Breast epithelium (tissue), 4 donors: ENCODE results near the gene CNTNAP5. TPM values are rescaled to one million over a fixed set of nuclear protein-coding genes. Genes with fewer than 3 reads are reported as not detected.
"Not testable (repeated sequence)": the region's sequence is repeated elsewhere in the genome, so short reads cannot be mapped to it uniquely, and the experiment has no call there.

Source experiments
- DNase-seq, 2 donors: peaks; one replicate each; pipeline ENCODE4 v3.0.0-alpha.2; 2019; ENCODE audit warnings: low spot score in 2 of 2
- H3K27ac ChIP-seq, 2 donors: fragments of 200-600 bp; sonication (generic) in 1 of 2; one replicate each; pipeline ENCODE4 v1.5.1; 2016 to 2019; ENCODE audit warnings: mild to moderate bottlenecking in 1 of 2
- H3K27me3 ChIP-seq, 2 donors: fragments of 200-600 bp; sonication (generic) in 1 of 2; one replicate each; pipeline versions ENCODE4 v1.5.1 to v1.6.0; 2017 to 2019; ENCODE audit warnings: control low read depth in 1 of 2, mild to moderate bottlenecking in 1 of 2
- H3K36me3 ChIP-seq: fragments of 200-600 bp; one replicate; pipeline ENCODE4 v1.5.1; 2019
- H3K4me1 ChIP-seq, 2 donors: fragments of 200-600 bp; sonication (generic); one replicate each; pipeline ENCODE4 v1.5.1; 2016 to 2019; ENCODE audit warnings: control low read depth in 1 of 2
- H3K4me3 ChIP-seq, 3 donors: fragments of 200-600 bp; sonication (generic); 1 replicate in 2 of 3; 2 replicates in 1 of 3; pipeline ENCODE4 v1.5.1; 2016 to 2019; ENCODE audit warnings: mild to moderate bottlenecking in 3 of 3, moderate library complexity in 2 of 3
- H3K9me3 ChIP-seq, 2 donors: fragments of 200-600 bp; sonication (generic) in 1 of 2; one replicate each; pipeline ENCODE4 v1.5.1; 2016 to 2019; ENCODE audit warnings: control low read depth in 1 of 2
- POLR2A ChIP-seq: fragments of 450-650 bp; IDR thresholded peaks from one replicate; pipeline ENCODE4 v1.6.1; 2016; ENCODE audit warnings: antibody characterized with exemption, mild to moderate bottlenecking, moderate library complexity
- POLR2AphosphoS5 ChIP-seq, 3 donors: sonication (generic); formaldehyde crosslinking; IDR thresholded peaks; one replicate each; pipeline ENCODE4 v1.6.1; 2017; ENCODE audit warnings: antibody characterized with exemption in 3 of 3
- intact Hi-C: fragments of 100-400 bp; cut with DNase I; formaldehyde crosslinking; loops from one replicate; pipeline ENCODE4 v1.15.1; 2023; ENCODE audit warnings: low total_unique reads
- total RNA-seq, 3 donors: library from RNA; depleted of rRNA; stranded (reverse); fragments of >200 nt; gene quantifications; one replicate each; pipeline ENCODE4 v1.1.0, GENCODE V29; 2016
- TF ChIP-seq, protein P1 (sequence below), 3 donors: fragments of 450-650 bp; IDR thresholded peaks; one replicate each; pipeline ENCODE4 v1.5.1; 2016 to 2017; ENCODE audit warnings: antibody characterized with exemption in 3 of 3, mild to moderate bottlenecking in 3 of 3, moderate library complexity in 3 of 3

CNTNAP5 gene
- total RNA-seq, 3 donors from 2014 or later, result 0.66 TPM; not detected in 2

DNA sequence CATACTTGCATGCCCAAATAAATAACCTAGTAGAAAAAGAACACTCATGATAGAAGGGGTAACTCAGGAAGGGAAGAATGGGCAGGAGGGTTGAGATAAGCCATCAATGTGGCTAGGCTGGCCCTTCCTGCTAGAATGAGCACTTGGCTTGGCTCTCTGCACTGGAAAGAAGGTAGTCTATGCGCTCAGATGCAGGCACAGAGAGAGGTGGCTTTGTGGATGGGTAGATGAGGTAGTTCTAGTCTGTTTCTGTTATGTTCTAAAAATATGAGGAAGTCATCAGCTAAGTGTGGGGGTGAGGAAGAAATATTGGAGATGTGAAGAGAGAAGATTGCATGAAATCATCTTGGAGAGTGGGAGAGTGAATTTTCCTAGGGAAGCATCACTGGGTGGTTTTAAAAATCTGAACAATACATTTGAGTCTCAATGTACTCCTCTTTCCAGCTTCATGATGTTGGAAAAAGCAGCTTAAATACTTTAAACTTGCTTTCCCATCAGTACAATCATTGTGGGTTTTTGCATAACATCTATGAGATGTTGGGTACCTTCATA is 357.1 kb downstream of the CNTNAP5 start:
- TF ChIP-seq POLR2A (no peak), POLR2AphosphoS5 (IDR thresholded peaks at IDR 0.05) (no peak)
- TF ChIP-seq, protein P1, sequence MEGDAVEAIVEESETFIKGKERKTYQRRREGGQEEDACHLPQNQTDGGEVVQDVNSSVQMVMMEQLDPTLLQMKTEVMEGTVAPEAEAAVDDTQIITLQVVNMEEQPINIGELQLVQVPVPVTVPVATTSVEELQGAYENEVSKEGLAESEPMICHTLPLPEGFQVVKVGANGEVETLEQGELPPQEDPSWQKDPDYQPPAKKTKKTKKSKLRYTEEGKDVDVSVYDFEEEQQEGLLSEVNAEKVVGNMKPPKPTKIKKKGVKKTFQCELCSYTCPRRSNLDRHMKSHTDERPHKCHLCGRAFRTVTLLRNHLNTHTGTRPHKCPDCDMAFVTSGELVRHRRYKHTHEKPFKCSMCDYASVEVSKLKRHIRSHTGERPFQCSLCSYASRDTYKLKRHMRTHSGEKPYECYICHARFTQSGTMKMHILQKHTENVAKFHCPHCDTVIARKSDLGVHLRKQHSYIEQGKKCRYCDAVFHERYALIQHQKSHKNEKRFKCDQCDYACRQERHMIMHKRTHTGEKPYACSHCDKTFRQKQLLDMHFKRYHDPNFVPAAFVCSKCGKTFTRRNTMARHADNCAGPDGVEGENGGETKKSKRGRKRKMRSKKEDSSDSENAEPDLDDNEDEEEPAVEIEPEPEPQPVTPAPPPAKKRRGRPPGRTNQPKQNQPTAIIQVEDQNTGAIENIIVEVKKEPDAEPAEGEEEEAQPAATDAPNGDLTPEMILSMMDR (IDR thresholded peaks at IDR 0.05), result no peak
- Histone ChIP-seq H3K4me1 (no peaks in the 10 kb centered on the region), H3K27ac (no peak overlapping the region), H3K4me3 (no peak overlapping the region), H3K9me3 (peaks cover 0 to 5% of the 10 kb centered on the region in 2 donors), H3K27me3 (no peaks in the 10 kb centered on the region), H3K36me3 (no peaks in the 10 kb centered on the region)
- intact Hi-C loops, result no loop called here
- DNase-seq, result no peak

DNA sequence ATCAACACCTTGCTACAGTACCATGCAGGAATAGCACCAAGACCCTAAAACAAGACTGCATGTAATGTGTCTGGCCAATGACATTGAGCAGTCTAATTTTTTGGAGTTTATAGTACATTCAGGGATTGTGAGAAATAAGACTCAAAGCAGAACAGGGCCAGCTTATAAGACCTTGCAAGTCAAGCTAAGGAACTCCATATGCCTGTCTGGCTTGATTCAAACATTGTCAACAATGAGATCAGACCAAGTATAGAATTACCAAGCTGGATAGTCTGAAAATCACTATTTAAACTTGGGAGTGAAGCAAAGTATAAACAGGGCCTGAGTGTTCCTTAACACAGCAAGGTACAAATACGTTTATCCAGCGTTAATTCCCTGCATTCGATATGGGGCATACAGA is 370.9 kb downstream of the CNTNAP5 start:
- TF ChIP-seq, protein P1 (IDR thresholded peaks at IDR 0.05), result no peak
- no peak for TF ChIP-seq POLR2AphosphoS5 (IDR thresholded peaks at IDR 0.05)
- no peak for TF ChIP-seq POLR2A
- Histone ChIP-seq H3K36me3 (no peaks in the 10 kb centered on the region), H3K9me3 (no peaks in the 10 kb centered on the region), H3K27me3 (no peaks in the 10 kb centered on the region), H3K27ac (no peak overlapping the region), H3K4me1 (no peaks in the 10 kb centered on the region), H3K4me3 (no peak overlapping the region)
- intact Hi-C loops, result no loop called here
- no peak for DNase-seq

DNA sequence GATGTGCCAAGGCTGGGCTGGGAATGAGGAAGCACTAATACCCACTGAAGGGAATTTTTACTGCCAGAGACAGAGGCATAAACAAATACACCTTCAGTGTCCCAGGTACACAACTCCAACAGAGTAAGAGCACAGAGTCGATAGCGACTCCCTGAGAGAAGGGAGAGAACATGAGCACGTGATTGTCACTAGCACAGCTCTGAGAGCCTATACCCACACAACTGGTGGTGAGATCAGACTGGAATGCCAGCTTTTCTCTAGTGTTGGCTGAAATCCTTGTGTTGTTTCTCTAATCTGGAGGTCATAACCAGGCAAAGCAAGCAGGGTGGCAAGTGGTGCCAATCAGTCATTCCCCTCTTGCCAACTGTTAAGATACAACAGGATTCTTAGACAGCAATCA is 377.2 kb downstream of the CNTNAP5 start:
- H3K4me3 ChIP-seq, result no peak overlapping the region
- intact Hi-C loops, result no loop called here
- H3K36me3 ChIP-seq, result no peaks in the 10 kb centered on the region
- H3K4me1 ChIP-seq, result no peaks in the 10 kb centered on the region
- no peaks in the 10 kb centered on the region for H3K27me3 ChIP-seq
- H3K9me3 ChIP-seq, result no peaks in the 10 kb centered on the region
- DNase-seq, result no peak
- H3K27ac ChIP-seq, result no peak overlapping the region
- TF ChIP-seq POLR2AphosphoS5 (IDR thresholded peaks at IDR 0.05), result no peak
- TF ChIP-seq, protein P1 (IDR thresholded peaks at IDR 0.05), result no peak

DNA sequence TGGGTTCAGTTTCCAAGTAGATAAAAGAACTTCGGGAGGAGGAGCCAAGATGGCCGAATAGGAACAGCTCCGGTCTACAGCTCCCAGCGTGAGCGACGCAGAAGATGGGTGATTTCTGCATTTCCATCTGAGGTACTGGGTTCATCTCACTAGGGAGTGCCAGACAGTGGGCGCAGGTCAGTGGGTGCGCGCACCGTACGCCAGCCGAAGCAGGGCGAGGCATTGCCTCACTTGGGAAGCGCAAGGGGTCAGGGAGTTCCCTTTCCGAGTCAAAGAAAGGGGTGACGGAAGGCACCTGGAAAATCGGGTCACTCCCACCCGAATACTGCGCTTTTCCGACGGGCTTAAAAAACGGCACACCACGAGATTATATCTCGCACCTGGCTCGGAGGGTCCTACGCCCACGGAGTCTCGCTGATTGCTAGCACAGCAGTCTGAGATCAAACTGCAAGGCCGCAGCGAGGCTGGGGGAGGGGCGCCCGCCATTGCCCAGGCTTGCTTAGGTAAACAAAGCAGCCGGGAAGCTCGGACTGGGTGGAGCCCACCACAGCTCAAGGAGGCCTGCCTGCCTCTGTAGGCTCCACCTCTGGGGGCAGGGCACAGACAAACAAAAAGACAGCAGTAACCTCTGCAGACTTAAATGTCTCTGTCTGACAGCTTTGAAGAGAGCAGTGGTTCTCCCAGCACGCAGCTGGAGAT is 382.9 kb downstream of the CNTNAP5 start:
- H3K27ac ChIP-seq, H3K27me3 ChIP-seq, DNase-seq, H3K4me1 ChIP-seq, H3K36me3 ChIP-seq, intact Hi-C loops, H3K9me3 ChIP-seq, H3K4me3 ChIP-seq: not testable (repeated sequence)

DNA sequence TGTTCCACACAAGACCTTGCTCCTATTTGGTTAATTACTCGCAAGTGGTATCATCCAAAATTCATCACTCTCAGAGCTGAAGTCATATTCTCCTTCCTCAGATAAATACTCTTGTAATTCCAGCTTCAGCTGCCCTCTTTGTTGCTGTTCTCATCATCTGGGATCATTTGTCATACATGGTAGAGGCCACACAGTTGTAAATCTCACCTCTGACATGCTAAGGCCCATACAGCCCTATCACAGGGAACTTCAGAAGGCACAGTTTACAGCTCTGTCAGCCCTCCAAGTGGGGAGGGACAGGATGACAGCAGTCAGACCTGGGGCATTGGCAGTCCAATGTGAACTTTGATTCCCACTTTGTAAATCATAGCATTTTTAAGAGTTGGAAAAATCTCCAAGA is 399.0 kb downstream of the CNTNAP5 start:
- TF ChIP-seq POLR2A (no peak), POLR2AphosphoS5 (IDR thresholded peaks at IDR 0.05) (no peak)
- TF ChIP-seq, protein P1 (IDR thresholded peaks at IDR 0.05), result no peak
- intact Hi-C loops, result no loop called here
- DNase-seq, result no peak
- H3K27me3 ChIP-seq, result no peaks in the 10 kb centered on the region
- no peak overlapping the region for H3K4me3 ChIP-seq
- H3K4me1 ChIP-seq, result no peaks in the 10 kb centered on the region
- H3K9me3 ChIP-seq, result no peaks in the 10 kb centered on the region
- no peaks in the 10 kb centered on the region for H3K36me3 ChIP-seq
- no peak overlapping the region for H3K27ac ChIP-seq
